HepG2 (cell line): ENCODE results near the gene BMAL1.

ENCODE experiments used
- CHD2 ChIP-seq: IDR thresholded peaks from 2 replicates; pipeline ENCODE4 v1.6.1; 2011; ENCODE audit warnings: low read depth, low read length, improper control_type of control experiment
- FOXK2 ChIP-seq: fragments of 450-650 bp; IDR thresholded peaks from 2 replicates; pipeline ENCODE4 v1.6.1; 2016
- GABPA ChIP-seq, 2 experiments: IDR thresholded peaks; 2 replicates each; pipeline ENCODE4 v1.6.1; 2011 to 2016; ENCODE audit warnings: low read depth in 2 of 2, low read length in 1 of 2, missing biosample characterization in 1 of 2, missing genetic modification characterization in 1 of 2
- NCOA1 ChIP-seq: sonication (generic); formaldehyde crosslinking; IDR thresholded peaks from 2 replicates; pipeline ENCODE4 v1.9.0; 2021; ENCODE audit warnings: missing genetic modification reagents
- NONO ChIP-seq, 2 experiments: fragments of 450-650 bp in 1 of 2; sonication (generic) in 1 of 2; formaldehyde crosslinking in 1 of 2; IDR thresholded peaks in 1 of 2; conservative IDR thresholded peaks in 1 of 2; 2 replicates each; pipeline versions ENCODE4 v1.6.1 to v1.8.0; 2017 to 2022; ENCODE audit warnings: mild to moderate bottlenecking in 1 of 2, missing genetic modification reagents in 1 of 2, moderate library complexity in 1 of 2
- YY1 ChIP-seq: IDR thresholded peaks from 2 replicates; pipeline ENCODE4 v1.6.1; 2011; ENCODE audit warnings: low read length, low read depth, moderate library complexity, mild to moderate bottlenecking; ENCODE audit not compliant: insufficient read depth, insufficient replicate concordance
- ZBTB21 ChIP-seq: sonication (generic); formaldehyde crosslinking; IDR thresholded peaks from 2 replicates; pipeline ENCODE4 v1.4.0; 2020; ENCODE audit warnings: missing genetic modification reagents
- TF ChIP-seq, protein P1 (sequence below): IDR thresholded peaks from 2 replicates; pipeline ENCODE4 v1.6.1; 2016; ENCODE audit warnings: low read depth, missing genetic modification reagents, missing compliant biosample characterization
- TF ChIP-seq, protein P2 (sequence below): sonication (generic); formaldehyde crosslinking; IDR thresholded peaks from 2 replicates; pipeline ENCODE4 v1.5.0; 2020; ENCODE audit warnings: mild to moderate bottlenecking, missing genetic modification reagents
- TF ChIP-seq, protein P3 (sequence below): sonication (generic); formaldehyde crosslinking; IDR thresholded peaks from 2 replicates; pipeline ENCODE4 v1.5.0; 2020; ENCODE audit warnings: mild to moderate bottlenecking, missing genetic modification reagents, moderate library complexity
- TF ChIP-seq, protein P4 (sequence below): sonication (generic); formaldehyde crosslinking; IDR thresholded peaks from 2 replicates; pipeline ENCODE4 v1.4.0; 2020; ENCODE audit warnings: missing genetic modification reagents
- TF ChIP-seq, protein P5 (sequence below): sonication (generic); formaldehyde crosslinking; conservative IDR thresholded peaks from 2 replicates; pipeline ENCODE4 v1.4.0; 2020; ENCODE audit warnings: missing genetic modification reagents

DNA sequence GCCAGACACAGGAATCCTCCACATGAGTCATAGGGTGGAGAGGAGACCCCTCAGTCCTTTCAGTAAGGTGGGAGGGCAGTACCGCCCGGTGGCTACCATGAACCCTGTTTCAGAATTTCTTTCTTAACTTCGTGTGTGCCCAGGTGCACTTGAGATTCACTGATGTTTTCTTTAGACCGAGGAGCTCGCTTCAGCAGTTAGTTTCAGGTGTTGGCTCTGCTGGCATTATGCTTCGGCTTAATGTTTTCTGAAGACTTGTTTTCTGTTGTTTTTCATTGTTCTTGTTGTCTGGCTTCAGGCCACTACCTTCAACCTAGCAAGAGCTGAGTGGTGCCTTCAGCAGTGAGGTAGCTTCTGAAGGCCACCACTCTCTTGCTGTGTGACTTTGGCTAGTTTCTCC, 71.5 kb downstream of the BMAL1 start:
- TF ChIP-seq, protein P1, sequence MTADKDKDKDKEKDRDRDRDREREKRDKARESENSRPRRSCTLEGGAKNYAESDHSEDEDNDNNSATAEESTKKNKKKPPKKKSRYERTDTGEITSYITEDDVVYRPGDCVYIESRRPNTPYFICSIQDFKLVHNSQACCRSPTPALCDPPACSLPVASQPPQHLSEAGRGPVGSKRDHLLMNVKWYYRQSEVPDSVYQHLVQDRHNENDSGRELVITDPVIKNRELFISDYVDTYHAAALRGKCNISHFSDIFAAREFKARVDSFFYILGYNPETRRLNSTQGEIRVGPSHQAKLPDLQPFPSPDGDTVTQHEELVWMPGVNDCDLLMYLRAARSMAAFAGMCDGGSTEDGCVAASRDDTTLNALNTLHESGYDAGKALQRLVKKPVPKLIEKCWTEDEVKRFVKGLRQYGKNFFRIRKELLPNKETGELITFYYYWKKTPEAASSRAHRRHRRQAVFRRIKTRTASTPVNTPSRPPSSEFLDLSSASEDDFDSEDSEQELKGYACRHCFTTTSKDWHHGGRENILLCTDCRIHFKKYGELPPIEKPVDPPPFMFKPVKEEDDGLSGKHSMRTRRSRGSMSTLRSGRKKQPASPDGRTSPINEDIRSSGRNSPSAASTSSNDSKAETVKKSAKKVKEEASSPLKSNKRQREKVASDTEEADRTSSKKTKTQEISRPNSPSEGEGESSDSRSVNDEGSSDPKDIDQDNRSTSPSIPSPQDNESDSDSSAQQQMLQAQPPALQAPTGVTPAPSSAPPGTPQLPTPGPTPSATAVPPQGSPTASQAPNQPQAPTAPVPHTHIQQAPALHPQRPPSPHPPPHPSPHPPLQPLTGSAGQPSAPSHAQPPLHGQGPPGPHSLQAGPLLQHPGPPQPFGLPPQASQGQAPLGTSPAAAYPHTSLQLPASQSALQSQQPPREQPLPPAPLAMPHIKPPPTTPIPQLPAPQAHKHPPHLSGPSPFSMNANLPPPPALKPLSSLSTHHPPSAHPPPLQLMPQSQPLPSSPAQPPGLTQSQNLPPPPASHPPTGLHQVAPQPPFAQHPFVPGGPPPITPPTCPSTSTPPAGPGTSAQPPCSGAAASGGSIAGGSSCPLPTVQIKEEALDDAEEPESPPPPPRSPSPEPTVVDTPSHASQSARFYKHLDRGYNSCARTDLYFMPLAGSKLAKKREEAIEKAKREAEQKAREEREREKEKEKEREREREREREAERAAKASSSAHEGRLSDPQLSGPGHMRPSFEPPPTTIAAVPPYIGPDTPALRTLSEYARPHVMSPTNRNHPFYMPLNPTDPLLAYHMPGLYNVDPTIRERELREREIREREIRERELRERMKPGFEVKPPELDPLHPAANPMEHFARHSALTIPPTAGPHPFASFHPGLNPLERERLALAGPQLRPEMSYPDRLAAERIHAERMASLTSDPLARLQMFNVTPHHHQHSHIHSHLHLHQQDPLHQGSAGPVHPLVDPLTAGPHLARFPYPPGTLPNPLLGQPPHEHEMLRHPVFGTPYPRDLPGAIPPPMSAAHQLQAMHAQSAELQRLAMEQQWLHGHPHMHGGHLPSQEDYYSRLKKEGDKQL (CRISPR knock-in tag): no peak
- TF ChIP-seq, protein P2, sequence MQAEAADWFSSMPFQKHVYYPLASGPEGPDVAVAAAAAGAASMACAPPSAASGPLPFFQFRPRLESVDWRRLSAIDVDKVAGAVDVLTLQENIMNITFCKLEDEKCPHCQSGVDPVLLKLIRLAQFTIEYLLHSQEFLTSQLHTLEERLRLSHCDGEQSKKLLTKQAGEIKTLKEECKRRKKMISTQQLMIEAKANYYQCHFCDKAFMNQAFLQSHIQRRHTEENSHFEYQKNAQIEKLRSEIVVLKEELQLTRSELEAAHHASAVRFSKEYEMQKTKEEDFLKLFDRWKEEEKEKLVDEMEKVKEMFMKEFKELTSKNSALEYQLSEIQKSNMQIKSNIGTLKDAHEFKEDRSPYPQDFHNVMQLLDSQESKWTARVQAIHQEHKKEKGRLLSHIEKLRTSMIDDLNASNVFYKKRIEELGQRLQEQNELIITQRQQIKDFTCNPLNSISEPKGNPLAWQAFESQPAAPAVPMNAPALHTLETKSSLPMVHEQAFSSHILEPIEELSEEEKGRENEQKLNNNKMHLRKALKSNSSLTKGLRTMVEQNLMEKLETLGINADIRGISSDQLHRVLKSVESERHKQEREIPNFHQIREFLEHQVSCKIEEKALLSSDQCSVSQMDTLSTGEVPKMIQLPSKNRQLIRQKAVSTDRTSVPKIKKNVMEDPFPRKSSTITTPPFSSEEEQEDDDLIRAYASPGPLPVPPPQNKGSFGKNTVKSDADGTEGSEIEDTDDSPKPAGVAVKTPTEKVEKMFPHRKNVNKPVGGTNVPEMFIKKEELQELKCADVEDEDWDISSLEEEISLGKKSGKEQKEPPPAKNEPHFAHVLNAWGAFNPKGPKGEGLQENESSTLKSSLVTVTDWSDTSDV: no peak
- TF ChIP-seq, protein P3, sequence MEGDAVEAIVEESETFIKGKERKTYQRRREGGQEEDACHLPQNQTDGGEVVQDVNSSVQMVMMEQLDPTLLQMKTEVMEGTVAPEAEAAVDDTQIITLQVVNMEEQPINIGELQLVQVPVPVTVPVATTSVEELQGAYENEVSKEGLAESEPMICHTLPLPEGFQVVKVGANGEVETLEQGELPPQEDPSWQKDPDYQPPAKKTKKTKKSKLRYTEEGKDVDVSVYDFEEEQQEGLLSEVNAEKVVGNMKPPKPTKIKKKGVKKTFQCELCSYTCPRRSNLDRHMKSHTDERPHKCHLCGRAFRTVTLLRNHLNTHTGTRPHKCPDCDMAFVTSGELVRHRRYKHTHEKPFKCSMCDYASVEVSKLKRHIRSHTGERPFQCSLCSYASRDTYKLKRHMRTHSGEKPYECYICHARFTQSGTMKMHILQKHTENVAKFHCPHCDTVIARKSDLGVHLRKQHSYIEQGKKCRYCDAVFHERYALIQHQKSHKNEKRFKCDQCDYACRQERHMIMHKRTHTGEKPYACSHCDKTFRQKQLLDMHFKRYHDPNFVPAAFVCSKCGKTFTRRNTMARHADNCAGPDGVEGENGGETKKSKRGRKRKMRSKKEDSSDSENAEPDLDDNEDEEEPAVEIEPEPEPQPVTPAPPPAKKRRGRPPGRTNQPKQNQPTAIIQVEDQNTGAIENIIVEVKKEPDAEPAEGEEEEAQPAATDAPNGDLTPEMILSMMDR (CRISPR knock-in tag): no peak
- TF ChIP-seq YY1 (no peak), CHD2 (no peak), NONO (IDR thresholded peaks at IDR 0.05) (no peak), NONO (CRISPR knock-in tag; conservative IDR thresholded peaks at IDR 0.05) (no peak), ZBTB21 (CRISPR knock-in tag) (no peak), FOXK2 (no peak), GABPA (IDR thresholded peaks at IDR 0.05; ENCODE audit: low read depth, low read length) (no peak), GABPA (CRISPR knock-in tag; IDR thresholded peaks at IDR 0.05; ENCODE audit: low read depth) (no peak), NCOA1 (no peak)
- TF ChIP-seq, protein P4, sequence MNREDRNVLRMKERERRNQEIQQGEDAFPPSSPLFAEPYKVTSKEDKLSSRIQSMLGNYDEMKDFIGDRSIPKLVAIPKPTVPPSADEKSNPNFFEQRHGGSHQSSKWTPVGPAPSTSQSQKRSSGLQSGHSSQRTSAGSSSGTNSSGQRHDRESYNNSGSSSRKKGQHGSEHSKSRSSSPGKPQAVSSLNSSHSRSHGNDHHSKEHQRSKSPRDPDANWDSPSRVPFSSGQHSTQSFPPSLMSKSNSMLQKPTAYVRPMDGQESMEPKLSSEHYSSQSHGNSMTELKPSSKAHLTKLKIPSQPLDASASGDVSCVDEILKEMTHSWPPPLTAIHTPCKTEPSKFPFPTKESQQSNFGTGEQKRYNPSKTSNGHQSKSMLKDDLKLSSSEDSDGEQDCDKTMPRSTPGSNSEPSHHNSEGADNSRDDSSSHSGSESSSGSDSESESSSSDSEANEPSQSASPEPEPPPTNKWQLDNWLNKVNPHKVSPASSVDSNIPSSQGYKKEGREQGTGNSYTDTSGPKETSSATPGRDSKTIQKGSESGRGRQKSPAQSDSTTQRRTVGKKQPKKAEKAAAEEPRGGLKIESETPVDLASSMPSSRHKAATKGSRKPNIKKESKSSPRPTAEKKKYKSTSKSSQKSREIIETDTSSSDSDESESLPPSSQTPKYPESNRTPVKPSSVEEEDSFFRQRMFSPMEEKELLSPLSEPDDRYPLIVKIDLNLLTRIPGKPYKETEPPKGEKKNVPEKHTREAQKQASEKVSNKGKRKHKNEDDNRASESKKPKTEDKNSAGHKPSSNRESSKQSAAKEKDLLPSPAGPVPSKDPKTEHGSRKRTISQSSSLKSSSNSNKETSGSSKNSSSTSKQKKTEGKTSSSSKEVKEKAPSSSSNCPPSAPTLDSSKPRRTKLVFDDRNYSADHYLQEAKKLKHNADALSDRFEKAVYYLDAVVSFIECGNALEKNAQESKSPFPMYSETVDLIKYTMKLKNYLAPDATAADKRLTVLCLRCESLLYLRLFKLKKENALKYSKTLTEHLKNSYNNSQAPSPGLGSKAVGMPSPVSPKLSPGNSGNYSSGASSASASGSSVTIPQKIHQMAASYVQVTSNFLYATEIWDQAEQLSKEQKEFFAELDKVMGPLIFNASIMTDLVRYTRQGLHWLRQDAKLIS (CRISPR knock-in tag): no peak
- TF ChIP-seq, protein P5, sequence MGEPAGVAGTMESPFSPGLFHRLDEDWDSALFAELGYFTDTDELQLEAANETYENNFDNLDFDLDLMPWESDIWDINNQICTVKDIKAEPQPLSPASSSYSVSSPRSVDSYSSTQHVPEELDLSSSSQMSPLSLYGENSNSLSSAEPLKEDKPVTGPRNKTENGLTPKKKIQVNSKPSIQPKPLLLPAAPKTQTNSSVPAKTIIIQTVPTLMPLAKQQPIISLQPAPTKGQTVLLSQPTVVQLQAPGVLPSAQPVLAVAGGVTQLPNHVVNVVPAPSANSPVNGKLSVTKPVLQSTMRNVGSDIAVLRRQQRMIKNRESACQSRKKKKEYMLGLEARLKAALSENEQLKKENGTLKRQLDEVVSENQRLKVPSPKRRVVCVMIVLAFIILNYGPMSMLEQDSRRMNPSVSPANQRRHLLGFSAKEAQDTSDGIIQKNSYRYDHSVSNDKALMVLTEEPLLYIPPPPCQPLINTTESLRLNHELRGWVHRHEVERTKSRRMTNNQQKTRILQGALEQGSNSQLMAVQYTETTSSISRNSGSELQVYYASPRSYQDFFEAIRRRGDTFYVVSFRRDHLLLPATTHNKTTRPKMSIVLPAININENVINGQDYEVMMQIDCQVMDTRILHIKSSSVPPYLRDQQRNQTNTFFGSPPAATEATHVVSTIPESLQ: no peak
